IPS-18c (cell line): ENCODE measurements around the gene DHFR.
"Not testable (repeated sequence)": the region's sequence is repeated elsewhere in the genome, so short reads cannot be mapped to it uniquely, and the experiment has no call there.

Experiments
- H3K4me3 ChIP-seq: 2 replicates; pipeline ENCODE4 v1.7.0; 2013; ENCODE audit warnings: low read depth, mild to moderate bottlenecking, low read length, moderate library complexity; ENCODE audit not compliant: insufficient read depth
- H3K9me3 ChIP-seq: one replicate; pipeline ENCODE4 v1.6.1; 2013; ENCODE audit warnings: mild to moderate bottlenecking, low read length, moderate library complexity; ENCODE audit not compliant: control insufficient read depth, insufficient read depth

Gene DHFR

GRCh38 chr5:80618438-80618837 is 36.3 kb downstream of the DHFR start:
- H3K9me3 ChIP-seq, result no peaks in the 10 kb centered on the region
- no peak overlapping the region for H3K4me3 ChIP-seq

DNA sequence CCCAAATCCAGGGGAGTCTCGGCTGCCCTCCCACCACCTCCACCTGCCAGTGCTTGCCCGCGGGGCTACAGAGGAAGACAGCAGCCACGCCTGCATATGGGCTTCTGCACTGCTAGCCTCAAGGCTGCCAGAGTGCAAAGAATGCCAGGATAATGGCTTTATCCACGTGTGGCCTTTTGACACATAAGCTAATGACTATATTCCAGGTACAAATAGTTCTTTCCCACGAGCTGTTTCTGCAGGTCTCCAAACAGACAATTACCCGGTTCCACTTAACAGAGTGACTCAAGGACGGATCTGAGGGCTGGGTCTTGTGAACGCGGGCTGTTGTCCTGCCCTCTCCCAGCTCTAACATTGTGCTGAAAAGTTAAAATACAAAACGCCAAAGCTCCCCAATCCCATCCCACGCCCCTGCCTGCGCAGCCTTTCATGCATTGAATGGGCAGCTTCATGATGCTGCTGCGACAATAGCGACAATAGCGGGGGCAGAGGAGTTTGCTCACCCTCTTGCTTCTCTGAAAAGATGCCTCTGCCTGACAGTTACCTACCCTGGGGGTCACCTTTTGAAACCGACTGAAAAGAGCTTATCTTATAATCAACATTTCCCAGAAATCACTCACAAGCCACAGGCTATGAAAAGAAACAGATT is 39.4 kb downstream of the DHFR start:
- Histone ChIP-seq H3K9me3 (no peaks in the 10 kb centered on the region), H3K4me3 (no peak overlapping the region)

GRCh38 chr5:80609692-80610091 is 45.1 kb downstream of the DHFR start:
- no peaks in the 10 kb centered on the region for H3K9me3 ChIP-seq
- no peak overlapping the region for H3K4me3 ChIP-seq

- Histone ChIP-seq H3K9me3 (no peaks in the 10 kb centered on the region), H3K4me3 (no peak overlapping the region)
These were observed 46.1 kb downstream of the DHFR start for GRCh38 chr5:80608731-80609130.

DNA sequence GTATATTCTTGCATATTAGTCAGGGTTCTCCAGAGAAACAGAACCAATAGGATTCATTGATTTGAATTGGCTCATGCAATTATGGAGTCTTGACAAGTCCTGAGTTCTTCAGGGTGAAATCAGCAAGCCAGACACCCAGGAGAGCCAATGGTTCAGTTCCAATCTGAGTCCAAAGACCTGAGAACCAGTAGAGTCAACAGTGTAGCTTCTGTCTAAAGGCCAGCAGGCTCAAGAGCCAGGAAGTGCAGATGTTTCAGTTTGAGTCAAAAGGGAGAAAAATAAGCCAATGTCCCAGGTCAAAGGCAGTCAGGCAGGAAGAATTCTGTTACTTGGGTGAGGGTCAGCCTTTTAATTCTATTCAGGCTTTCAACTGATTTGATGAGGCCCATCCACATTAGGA is 47.0 kb downstream of the DHFR start:
- Histone ChIP-seq H3K9me3 (no peaks in the 10 kb centered on the region), H3K4me3 (no peak overlapping the region)

DNA sequence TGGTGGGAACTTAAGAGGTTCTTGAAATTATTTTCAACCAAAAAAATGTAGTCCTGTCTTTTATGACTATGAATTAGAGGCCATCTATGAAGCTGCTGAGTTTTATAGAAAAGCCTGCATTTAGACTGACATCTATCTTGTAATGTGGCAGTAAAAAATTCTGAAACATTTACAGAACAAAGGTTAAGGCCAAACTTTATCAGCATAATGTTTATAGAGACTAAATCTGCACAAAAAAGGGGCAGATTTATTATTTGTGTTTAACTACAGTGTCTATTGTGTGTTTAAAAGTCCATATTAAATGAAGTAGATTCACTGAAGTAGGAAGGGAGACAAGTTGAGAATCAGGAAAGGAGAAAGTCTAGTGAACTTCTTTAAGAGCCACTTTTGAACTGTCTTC is 47.4 kb downstream of the DHFR start:
- Histone ChIP-seq H3K4me3 (no peak overlapping the region), H3K9me3 (no peaks in the 10 kb centered on the region)

- Histone ChIP-seq H3K4me3 (no peak overlapping the region), H3K9me3 (no peaks in the 10 kb centered on the region)
These were observed 53.7 kb downstream of the DHFR start for GRCh38 chr5:80600943-80601693.

GRCh38 chr5:80597500-80597899 is 57.3 kb downstream of the DHFR start:
- H3K4me3 ChIP-seq, result no peak overlapping the region

GRCh38 chr5:80594810-80595209 is 60.0 kb downstream of the DHFR start:
- no peak overlapping the region for H3K4me3 ChIP-seq

More at GRCh38 chr5:80597500-80597899, 57.3 kb downstream of the DHFR start:
- no peaks in the 10 kb centered on the region for H3K9me3 ChIP-seq

DNA sequence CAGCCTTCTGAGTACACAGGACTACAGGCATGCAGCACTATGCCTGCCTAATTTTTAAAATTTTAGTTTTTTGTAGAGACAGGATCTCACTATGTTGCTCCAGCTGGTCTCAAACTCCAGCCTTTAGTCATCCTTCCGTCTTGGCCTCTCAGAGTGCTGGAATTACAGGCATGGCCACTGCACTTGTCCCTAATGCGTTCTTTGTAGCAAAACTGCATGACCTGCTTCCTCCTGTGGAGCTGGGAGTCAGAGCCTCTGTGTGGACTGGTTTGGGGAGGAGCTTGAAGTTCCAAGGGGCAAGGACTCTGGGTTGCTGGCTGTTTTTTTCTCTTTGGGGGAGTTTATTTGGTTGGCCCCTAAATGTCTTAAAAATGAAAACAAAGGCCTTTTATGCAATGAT is 62.0 kb downstream of the DHFR start:
- no peaks in the 10 kb centered on the region for H3K9me3 ChIP-seq
- no peak overlapping the region for H3K4me3 ChIP-seq

More at GRCh38 chr5:80594810-80595209, 60.0 kb downstream of the DHFR start:
- H3K9me3 ChIP-seq, result no peaks in the 10 kb centered on the region

- Histone ChIP-seq H3K9me3 (no peaks in the 10 kb centered on the region), H3K4me3 (no peak overlapping the region)
These were observed 62.7 kb downstream of the DHFR start for GRCh38 chr5:80592105-80592504.

DNA sequence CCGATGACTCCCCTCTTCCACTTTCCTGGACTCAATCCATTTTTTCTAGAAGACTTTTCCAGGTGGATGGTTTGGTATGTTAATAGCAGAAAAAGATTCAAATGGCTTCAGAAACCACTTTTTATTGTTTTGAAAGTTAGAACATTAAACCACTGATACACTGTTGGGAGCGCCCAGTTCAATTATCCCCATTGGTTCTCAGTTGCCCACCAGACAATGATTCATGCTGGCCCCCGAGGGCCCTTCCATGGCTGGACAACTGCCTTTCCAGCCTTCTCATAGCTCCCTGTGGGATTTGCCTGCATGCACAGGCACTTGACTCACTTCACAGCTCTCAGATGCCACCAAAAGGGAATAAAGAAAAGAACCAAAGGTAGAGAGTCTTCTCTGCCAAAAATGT is 63.4 kb downstream of the DHFR start:
- no peaks in the 10 kb centered on the region for H3K9me3 ChIP-seq
- no peak overlapping the region for H3K4me3 ChIP-seq

DNA sequence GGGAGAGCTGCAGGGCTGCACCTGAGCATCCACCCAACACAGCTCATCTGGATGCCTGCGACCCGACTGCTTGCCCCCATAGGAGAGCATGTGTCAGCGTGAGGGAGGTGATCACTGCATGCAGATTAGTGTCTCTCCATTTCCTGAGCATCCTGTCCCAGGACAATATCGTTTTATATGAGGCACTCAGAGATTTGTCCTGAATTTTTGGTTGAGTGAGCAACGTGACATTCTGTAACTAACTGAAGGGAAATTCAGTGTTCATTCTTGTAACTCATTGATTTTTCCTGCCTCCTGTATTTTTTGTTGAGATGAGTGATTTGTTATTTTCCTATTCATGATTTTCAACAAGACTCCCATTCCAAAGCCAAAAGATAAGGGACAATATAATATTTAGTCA is 64.0 kb downstream of the DHFR start:
- no peaks in the 10 kb centered on the region for H3K9me3 ChIP-seq
- no peak overlapping the region for H3K4me3 ChIP-seq

GRCh38 chr5:80588858-80589540 is 65.8 kb downstream of the DHFR start:
- no peaks in the 10 kb centered on the region for H3K9me3 ChIP-seq
- no peak overlapping the region for H3K4me3 ChIP-seq

DNA sequence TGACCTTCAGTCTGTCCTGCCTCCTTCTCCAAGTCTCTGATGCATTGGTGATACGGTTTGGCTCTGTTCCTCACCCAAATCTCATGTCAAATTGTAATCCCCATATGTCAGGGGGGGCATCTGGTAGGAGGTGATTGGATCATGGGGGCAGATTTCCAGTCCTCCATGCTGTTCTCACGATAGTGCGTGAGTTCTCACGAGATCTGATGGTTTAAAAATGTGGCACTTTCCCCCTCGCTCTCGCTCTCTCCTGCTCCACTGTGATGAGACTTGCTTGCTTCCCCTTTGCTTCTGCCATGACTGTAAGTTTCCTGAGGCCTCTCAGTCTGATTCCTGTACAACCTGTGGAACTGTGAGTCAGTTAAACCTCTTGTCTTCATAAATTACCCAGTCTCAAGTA is 70.0 kb downstream of the DHFR start:
- no peaks in the 10 kb centered on the region for H3K9me3 ChIP-seq

DNA sequence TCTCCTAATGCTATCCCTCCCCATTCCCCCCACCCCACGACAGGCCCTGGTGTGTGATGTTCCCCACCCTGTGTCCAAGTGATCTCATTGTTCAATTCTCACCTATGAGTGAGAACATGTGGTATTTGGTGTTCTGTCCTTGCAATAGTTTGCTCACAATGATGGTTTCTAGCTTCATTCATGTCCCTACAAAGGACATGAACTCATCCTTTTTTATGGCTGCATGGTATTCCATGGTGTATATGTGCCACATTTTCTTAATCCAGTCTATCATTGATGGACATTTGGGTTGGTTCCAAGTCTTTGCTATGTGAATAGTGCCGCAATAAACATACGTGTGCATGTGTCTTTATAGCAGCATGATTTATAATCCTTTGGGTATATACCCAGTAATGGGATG is 74.5 kb downstream of the DHFR start:
- H3K4me3 ChIP-seq, H3K9me3 ChIP-seq: not testable (repeated sequence)

More for the DNA sequence above, 70.0 kb downstream of the DHFR start:
- no peak overlapping the region for H3K4me3 ChIP-seq

DNA sequence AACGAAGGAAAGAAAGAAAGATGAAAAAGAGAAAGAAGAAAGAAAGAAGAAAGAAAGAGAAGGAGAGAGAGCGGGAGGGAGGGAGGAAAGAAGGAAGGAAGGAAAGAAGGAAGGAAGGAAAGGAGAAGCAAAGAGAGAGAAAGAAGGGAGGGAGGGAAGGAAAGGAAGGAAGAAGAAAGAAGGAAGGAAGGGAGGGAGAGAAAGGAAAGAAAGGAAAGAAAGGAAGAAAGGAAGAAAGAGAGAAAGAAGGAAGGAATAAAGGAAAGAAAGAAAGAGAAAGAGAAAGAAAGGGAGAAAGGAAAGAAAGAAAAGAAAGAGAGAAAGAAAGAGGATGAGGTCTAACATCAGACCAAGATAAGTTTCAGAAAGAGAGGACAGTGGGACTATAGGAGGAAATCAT is 75.7 kb downstream of the DHFR start:
- H3K9me3 ChIP-seq, result no peaks in the 10 kb centered on the region
- H3K4me3 ChIP-seq, result no peak overlapping the region

GRCh38 chr5:80577707-80578106 is 77.1 kb downstream of the DHFR start:
- no peaks in the 10 kb centered on the region for H3K9me3 ChIP-seq

More at GRCh38 chr5:80577707-80578106, 77.1 kb downstream of the DHFR start:
- H3K4me3 ChIP-seq, result no peak overlapping the region
